Measurements from ENCODE around the gene PGS1.
A peak's percentile ranks its signal among the peaks of the same experiment; 100 is the strongest.

PGS1 gene

DNA sequence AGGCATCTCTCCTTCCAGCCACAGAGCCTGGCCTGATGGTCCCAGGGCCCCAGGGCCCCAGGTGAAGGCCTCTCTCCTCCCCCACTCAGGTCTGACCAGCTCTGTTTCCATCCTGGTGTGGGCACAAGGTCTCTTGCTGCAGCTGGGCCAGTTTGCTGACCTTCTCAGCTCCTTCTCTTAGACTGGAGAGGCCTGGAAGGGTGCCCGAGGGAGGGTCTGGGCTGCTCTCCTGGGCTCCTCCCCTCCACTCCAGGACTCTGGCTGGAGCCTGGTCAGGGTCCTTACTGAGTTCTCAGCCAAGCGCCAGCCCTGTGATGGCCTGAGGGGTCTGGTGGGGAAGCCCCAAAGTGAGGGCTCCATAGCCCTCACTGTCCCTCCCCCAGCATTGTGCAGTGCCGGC lies 31.0 kb upstream of the PGS1 start:
- no peak for DNase-seq

DNA sequence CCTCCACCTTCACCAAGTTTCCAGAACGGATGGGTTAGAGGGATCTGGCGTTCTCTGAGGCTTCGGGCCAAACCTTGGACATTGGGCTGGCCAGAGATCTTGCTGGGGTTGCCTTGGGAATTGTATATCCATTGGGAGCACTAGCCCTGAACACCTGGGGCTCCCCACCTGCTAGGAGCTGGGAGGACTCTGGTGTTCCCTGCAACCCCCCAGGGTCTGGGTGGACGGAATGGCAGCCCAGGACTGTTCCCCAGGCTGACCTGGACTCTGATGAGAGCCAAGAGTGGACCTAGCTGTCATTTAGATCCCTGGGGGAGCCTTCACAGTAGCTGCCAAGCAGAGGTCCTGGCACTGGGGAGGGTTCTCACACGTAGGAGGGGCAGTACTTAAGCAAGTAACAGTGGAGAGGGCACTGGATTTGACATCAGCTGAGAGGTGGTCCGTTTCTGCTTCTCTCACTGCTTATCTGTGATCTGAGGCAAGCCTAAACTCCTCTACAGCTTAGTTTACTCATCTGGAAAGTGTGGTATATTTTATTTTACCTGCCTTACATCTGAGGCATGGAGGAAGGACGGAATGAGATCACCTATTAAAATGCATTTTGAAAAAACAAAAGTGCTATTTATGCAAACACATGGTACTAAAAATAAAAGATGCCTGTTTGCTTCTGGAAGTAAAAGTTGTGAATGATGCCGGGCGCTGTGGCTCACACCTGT lies 30.2 kb upstream of the PGS1 start:
- DNase-seq = no peak

DNA sequence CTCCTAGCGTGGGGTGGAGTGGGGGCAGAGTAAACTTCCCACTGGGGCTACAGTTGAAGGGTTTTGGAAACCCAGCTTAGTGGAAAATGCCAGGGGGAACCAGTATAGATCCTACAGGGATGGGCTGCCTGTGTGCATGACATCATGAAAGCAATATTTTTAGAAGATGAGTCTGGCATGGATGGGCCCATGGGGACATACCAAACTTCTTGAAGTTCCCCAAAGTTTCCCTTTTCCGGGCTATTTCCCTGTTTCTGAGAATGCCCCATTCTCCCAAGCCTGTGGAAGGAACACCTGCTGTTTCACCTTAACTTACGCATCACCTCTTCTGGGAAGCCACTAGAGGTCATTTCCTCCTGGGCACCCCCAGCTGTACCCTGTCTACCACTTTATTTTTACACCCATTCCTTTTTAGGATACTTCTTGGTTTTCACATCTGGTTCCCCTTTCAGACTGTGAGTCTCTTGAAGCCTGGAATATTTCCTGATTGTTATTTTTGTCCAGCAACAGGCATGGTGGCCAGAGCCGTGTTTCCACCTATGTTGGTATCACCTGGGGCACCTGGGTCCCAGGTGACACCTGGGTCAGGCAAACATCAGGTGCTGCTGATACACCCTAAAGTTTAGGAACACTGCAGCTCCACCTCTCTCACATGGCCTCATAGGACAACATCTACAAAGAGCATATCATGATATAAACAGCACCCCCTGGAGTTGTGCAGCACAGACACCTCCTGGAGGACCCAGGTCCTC lies 28.4 kb upstream of the PGS1 start:
- DNase-seq = no peak

DNA sequence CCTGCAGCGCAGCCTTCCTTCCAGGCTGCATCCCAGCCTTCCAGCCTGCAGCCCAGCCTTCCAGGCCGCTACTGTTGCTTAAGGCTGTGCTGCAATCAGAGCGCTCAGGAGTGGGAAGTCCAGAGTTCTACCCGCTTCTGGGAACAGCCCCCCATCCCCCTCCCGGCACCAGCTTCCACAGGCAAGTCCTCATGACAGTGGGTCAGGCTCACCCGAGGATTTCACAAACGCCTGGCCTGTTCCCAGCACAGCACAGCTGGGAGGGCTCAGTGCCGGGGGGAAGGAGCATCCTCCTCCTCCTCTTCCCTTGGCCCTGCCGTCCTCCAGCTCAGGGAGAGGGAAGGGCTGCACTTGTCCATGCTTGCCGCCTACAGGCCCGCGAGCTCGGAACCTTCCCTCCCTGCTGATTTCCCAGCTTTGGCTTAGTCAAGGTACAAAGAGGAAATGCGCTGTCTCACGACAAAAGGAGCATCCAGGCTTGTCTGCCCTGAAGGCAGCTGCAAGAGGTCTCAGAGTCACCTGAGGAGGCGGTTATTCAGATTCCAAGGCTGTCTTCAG lies 26.9 kb upstream of the PGS1 start:
- DNase-seq = no peak

DNA sequence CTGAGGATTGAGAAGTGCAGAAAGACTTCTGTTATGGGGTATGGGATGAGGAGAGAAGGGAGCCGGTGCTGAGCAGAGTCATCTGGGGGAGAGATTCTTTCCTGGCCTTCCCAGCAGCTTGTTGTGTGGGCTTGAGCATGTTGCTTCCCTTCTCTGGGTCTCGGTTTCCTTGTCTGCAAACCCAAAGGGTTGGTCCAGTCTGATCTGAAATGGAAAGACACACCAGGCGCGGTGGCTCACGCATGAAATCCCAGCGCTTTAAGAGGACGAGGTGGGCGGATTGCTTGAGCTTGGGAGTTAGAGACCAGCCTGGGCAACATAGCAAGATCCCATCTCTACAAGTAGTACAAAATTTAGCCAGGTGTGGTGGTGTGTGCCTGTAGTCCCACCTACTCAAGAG lies 24.6 kb upstream of the PGS1 start:
- no peak for DNase-seq

DNA sequence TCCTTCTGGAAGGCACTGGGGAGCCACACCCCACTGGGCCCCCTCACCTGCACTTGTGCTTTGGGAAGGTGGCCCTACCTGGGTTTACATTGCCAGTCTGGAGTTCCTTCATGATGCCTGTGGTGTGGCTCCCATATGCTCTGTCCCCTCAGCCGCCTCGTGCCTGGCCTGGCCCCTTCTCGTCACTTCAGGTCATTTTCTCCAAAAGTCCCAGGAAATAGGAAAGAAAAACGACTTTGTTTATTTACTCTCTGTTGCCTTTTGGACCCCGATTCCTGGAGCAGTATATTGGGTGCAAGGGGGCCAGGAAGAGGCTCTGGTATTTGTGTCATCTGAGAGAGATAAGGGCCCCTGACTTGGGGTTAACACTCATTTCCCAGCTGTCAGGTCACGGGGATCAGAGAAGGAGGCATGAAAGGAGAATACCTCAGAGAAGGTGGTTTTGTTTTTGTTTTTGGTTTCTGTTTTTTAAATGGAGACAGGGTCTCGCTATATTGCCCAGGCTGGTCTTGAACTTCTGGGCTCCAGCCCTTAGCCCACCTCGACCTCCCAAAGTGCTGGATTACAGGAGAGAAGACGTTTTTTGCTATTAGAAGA lies 23.3 kb upstream of the PGS1 start:
- no peak for DNase-seq

DNA sequence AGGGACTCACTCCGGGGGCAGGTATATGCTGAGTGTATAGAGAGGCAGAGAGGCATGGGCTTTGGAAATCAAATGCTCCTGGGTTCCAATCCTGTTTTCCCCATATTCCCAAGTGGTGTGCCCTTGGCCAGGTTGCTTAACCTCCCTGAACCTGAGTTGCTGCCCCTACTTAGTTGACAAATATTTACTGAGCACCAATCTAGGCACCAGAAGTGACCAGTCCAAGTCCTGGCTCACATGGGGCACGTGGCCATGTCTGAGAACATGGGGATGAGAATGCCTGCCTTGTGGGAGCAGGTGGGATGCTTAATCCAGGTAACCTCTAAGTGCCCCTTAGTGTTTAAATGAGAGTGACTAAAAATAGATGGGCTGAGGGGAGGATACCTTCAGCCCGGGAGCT lies 22.7 kb upstream of the PGS1 start:
- no peak for DNase-seq

DNA sequence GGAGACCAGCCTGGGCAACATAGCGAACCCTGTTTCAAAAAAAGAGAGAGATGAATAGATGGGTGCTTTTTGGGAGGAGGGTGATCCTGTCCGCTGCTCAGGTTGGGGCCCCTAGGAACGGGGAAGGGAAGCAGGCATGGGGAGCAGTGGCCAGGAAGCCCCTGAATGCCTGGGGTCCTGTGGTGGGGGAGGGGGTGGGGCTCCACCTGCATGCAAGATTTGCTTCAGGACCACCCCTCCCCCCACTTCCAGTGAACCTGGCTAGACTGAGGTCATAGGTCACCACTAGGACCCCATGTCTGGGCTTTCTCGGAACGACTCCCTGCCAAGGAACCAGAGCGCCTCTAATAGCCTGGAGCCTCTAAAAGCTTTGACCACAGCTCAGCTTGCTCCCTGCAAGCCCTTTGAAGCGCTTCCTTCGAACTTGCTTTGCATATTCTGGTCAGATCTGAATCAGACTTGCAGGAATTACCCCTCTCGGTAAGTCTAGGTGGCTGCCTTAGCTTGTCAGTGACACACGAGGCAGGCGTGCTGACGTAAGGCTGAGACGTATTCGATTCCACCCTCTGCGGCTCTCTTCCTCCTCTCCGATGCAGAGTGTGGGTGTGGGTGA lies 22.2 kb upstream of the PGS1 start:
- DNase-seq = no peak

DNA sequence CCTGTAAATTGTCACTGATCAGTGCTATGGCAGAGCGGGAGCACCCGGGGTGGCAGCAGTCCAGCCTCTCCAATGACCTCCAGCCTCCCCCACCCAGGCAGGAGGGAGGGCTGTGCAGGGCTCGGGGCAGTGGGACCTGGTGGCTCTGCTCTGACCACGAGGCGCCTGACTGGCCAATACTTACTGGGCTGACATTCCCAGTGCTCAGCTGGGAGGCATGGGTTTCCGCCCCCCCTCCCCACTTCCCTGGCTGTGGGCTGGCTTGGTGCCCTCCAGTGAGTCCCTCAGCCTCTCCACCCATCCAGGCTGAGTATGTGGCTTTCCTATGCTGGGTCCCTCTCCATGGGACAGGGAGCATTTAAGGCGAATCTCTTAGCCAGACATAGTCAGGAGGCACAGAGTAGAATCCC lies 21.3 kb upstream of the PGS1 start:
- no peak for DNase-seq

DNA sequence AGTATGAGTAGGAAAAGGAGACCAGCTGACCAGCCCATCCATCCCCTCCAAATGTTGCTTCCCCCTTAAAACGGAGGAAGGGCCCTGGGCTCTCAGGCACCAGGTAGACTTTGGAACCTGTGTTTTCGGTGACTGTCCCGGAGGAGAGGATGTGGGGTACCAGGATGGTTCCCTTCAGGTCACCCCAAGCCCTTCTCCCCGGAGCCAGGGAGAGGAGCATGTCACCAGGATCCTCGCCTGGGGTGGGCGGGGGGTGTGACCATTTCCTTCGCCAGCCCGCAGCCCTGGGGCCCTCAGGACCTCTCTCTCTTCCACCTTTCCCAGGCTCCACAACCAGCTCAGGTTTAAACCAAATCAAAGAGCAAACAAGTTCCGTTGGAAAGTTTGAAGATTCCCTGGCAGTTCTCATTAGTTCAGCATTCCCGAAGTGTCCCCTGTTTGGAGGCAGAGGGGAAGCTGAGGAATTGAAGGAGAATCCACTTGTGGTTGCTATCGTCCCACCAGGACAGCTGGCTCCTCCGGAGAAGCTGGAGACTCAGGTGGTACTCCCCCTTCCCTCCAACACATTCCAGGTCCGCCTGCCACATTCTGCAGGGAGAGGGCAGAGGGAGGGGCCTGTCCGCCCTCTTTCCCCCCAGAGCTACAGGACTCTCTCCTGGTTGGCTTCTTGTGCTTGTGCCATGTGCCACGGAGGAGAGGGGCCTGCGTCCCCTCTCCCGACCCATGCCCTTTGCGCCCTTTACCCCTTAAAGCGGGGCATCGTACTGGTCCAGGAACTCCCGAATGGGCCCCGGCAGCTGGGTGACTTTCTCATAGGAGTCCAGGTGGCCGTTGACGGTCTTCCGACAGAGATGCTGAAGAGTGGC lies 20.5 kb upstream of the PGS1 start:
- DNase-seq = no peak

DNA sequence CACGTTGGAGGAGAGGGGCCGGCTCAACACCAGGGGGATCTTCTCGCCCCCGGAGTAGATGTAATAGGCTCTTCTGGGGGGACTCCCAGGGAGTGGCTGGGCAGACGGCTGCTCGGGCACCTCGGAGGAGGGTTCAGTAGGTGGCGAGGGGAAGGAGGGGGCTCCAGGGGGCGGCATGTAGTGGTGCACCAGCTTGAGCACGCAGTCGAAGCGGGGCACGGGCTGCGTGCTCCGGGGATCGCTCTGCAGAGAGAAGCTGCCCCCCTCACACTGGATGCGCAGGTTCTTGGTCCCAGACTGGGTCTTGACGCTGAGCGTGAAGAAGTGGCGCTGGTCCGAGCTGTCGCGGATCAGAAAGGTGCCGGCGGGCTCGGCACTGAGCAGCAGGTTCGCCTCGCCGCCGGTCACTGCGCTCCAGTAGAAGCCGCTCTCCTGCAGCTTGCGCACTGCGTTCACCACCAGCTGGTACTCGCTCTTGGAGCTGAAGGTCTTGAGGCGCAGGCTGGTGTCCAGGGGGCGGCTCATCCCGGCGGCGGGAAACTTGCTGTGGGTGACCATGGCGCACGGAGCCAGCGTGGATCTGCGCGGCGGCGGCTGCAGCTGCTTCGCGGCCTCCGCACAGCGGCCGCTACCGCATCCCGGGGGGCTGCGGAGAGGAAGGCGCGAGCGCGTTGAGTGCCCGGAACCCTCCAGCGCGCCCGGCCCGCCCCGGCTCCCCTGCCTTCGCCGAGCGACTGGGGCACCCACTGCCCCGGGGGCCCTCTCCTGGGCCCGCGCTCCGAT lies 19.7 kb upstream of the PGS1 start:
- DNase-seq = no peak

DNA sequence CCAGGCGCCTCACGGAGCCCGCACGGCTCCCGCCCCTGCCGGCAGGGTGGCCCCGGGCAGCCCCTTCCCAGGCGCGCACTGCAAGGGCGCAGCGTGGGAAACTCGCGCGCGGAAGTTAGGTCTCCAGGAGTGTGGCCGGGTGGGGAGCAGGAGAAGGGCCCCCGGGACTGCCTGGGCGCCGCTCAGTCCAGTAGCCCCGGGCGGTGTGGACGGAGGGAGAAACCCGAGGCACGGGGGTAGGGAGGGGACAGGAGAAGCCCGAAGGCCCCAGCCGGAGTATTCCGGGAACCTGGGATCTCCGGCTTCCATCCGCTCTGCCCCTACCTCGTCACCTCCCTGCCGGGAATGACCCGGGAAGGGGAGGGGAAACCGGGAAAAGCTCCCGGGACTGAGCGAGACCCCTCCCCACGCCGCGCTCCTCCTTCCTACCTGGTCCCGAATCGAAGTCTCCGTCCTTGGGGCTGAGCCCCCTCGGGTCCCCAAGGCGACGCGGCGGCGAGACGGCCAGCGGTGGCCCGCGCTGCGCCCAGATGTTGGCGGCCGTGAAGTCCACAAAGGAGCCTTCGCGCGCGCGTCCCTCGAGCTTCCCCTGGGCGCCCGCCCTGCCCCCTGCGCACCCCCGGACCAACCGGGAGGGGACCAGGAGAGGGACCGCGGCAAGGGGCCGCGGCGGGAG lies 19.0 kb upstream of the PGS1 start:
- DNase-seq = no peak

DNA sequence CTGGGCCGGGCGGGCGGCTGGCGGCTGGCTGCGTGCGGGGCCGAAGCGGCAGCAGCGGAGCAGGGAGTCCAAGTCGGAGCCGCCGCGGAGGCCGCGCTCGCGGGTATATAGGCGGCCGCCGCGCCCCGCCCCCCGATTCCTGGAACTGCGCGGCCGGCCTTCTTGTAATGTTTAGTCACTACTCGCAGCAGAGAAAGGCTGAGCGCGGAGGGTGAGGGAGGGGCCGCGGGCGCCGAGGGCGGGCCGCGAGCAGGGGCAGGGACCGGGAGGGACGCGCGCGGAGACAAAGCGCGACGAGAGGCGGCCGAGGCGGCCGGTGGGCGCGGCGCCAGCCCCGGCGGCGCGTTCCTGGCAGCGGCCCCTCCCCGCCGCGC lies 18.5 kb upstream of the PGS1 start, which contains the start of gene SOCS3:
TSS of gene SOCS3 (minus strand) at position 81 of the 374 bp plus-strand sequence. CDS start 982 bp downstream, outside the sequence.
- peak; percentile 57 for DNase-seq

DNA sequence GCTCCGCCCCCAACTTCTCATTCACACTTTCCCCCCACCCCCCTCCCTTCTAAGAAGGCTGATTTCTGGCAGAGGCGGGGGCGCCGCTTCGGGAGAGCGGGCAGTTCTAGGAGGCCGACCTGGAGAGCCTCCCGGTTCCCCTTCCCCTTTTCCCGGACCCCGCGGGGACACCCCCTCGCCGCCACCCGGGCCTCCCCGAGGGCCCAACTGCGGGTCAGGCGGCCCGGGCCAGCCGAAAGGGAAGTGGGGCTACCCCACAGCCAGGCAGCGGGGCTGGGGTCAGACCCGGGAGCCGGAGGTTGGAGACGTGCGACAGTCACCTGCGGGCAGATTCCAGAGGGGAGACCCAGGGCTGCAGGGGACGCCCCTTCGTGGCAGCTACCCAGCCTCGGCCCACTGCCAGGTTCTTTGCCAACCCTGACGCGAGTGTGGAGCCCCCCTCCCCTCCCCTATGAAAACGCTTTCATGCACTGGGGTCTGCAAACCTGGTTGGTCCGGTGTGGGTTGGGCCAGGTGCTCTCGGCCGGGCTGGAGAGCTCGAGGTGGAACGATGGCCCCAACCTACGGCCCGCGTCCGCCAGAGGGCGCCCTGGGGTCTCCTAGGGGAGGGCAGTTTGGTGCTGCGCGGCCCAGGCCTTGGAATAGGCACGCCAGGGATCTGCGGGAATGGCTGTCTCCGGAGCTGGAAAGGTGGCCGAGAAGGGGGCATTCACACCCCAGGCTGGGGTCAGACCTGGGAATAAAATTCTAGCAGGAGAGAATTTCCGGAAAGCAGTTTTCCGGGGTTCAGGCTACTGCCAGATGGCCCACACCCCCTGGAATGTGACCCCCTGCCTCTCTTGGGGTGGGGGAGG lies 17.9 kb upstream of the PGS1 start:
- DNase-seq = peak; percentile 61

DNA sequence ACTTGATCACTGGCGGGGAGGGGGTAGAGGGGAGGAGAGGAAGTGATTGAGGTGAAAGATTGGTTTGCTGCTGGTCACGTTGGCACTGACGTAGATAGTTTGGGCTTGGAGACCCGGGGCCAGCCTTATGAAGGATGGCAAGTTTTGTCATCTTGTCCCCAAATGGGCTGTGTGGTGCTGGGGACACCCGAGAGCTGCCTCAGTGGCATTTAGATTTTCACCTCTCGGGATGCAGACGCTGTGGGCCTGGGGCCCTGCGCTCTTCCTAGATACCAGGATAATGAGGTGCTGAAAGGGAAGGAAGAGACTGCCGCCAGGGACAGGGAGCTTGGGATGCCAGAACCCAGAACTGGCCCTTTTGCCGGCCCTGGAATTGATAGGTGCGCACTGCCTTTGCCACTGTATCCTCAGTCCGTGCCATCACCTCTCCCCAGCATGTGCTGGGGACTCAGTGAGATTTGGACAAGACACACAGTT lies 17.2 kb upstream of the PGS1 start:
- no peak for DNase-seq

DNA sequence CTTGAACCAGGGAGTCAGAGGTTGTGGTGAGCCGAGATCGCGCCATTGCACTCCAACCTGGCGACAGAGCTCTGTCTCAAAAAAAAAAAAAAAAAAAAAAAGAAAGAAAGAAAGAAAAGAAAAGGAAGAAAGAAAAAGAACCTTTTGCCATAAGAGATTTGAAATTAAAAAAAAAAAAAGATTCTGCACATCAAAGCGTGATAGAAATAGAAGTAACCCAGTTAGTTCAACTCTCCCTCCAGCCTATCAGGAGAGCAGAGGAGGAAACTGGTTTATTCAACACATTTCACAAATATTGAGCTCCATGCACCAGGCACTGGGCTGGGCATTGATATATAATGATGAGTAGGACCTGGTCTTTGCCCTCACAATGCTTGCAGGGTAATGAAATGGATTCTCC lies 16.2 kb upstream of the PGS1 start:
- no peak for DNase-seq

DNA sequence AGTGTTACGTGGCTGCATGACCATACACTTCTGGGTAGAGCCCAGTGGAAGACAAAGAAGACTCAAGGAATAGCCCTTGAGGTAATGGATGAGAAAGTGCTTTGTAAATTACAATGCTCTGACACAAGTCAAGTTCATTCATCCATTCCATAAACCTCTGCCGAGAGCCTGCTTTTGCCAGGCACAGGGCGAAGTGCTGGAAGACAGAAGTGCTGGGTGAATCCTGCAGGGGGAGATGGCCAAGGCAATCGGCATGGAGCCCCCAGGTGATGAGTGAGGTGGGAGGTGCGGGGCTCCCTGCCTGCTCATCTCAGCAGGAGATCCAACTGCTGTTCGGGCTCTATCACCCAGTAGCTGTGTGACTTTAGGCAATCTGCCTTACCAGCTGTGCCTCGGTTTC lies 15.8 kb upstream of the PGS1 start:
- no peak for DNase-seq

DNA sequence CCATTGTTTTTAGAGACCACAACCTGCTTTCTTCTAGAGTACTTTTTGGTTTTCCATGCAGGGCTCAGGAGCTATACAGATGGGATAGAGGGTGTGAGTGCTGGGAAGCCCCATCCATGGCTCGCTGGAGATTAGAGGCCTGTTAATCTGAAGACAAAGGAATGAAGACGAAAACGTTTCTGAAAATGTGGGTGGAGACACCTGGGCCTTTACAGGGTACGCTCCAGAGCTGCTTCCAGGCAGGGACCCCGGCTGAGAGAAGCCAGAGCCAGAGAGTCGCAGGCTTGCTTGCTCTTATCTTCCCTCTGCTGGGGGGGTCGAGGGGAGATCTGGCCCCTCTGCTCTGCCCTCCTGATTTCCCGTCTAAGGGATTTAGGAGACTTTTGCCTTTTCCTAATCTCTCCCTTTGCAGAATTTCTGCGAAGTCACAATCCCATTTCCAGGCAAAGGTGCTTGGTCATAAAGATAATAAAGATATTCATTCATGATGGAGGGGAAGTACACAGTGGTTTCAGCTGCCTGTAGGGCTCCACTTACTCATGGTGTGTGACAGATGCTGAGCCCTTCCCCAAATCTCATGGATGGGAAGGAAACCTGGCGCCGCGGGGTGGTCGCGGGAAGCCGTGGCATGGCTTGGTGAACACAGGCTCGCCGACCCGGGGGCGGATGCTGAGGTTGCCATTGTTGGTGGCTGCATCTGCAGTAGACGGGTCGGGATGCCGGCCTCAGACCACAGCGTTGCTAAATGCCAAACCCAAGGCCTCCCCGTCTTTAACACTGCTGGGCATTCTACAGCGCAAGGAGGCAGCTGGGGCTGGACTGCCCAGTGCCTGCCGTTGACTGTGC lies 13.8 kb upstream of the PGS1 start:
- no peak for DNase-seq

DNA sequence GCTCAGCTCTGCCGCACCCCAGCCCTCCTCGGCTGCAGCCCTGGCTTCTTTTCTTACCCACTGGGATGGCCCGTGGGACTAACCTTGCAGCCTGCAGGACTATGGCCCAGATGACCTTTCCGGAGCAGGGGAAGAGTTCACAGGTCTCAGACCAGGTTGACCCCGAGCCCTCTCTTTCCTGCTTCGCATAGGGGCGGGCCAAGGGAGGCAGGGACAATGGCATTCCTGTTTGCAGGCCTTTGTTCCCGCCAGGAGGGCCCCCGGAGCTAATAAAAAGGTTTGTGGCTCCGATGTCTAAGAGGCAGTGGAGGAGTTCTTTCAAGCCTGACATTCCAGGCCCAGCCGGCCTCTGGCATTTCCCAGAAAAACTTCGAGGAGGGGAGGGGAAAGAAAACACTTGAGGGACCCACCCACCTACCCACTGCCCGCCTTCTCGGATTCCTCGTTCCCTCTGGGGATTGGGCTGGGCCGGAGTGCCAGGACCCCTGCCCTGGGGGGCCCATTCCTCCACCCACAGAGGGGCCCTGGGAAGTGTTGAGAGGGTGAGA lies 12.8 kb upstream of the PGS1 start:
- no peak for DNase-seq

All from NCI-H1694 treated with DMSO at 0.1 percent for 48 hours (cell line).